Mucosa of descending colon (tissue), 3 donors: ENCODE measurements around the gene VEPH1. TPM values are rescaled to one million over a fixed set of nuclear protein-coding genes. Genes with fewer than 3 reads are reported as not detected.

Experiments used
- ATAC-seq: fragments of 200-7000 bp; cut with Tn5 transposase; one replicate; pipeline ENCODE4 v1.9.1; 2020; ENCODE audit warnings: mild to moderate bottlenecking, moderate library complexity
- DNase-seq, 3 donors: peaks; one replicate each; pipeline ENCODE4 v3.0.0-alpha.2; 2020
- H3K36me3 ChIP-seq: fragments of 200-600 bp; one replicate; pipeline ENCODE4 v1.8.0; 2021; ENCODE audit warnings: low read depth, mild to moderate bottlenecking
- H3K4me1 ChIP-seq: fragments of 200-600 bp; one replicate; pipeline ENCODE4 v1.8.0; 2021; ENCODE audit warnings: low read depth, mild to moderate bottlenecking
- H3K4me3 ChIP-seq: fragments of 200-600 bp; one replicate; pipeline ENCODE4 v1.8.0; 2021; ENCODE audit warnings: mild to moderate bottlenecking
- H3K9me3 ChIP-seq: fragments of 200-600 bp; one replicate; pipeline ENCODE4 v1.8.0; 2021; ENCODE audit warnings: mild to moderate bottlenecking
- CTCF ChIP-seq: fragments of 200-600 bp; IDR thresholded peaks from one replicate; pipeline ENCODE4 v1.8.0; 2022; ENCODE audit warnings: antibody characterized with exemption, mild to moderate bottlenecking
- intact Hi-C, 2 donors: fragments of 100-400 bp; cut with DNase I in 1 of 2; cut with micrococcal nuclease in 1 of 2; formaldehyde crosslinking; loops; one replicate each; pipeline versions ENCODE4 v1.11.0 to v1.11.1; 2022; cut with DNase I, micrococcal nuclease
- total RNA-seq, 3 donors: library from RNA; stranded (reverse); fragmentation: NEBNext Ultra II Directional in 2 of 3; extraction: Animal tissue kit (Norgen Biotek cat#: 25700) in 2 of 3; gene quantifications; one replicate each; pipeline versions ENCODE4 v1.2.1 to v1.2.4, GENCODE V29; 2021 to 2023
- donor health status: DM: no; HTN: no; CAD: no; lungs with moderate emphysema.
- donor health status: DM: no; HTN: no; CAD: no.
- donor health status: DM: no; HTN: yes; CAD: no.

VEPH1 gene
- total RNA-seq, 3 donors from 2014 or later, result 1.5 to 6.3 (median 4.8) TPM

- Histone ChIP-seq H3K9me3 (no peaks in the 10 kb centered on the region), H3K4me1 (no peaks in the 10 kb centered on the region), H3K4me3 (no peak overlapping the region), H3K36me3 (no peaks in the 10 kb centered on the region)
- intact Hi-C loops, result no loop called here
- DNase-seq, result no peak
- no peak for TF ChIP-seq CTCF
- no peak for ATAC-seq
These were observed 108.8 kb downstream of the VEPH1 start for GRCh38 chr3:157394411-157394810.

GRCh38 chr3:157393113-157393512 is 110.1 kb downstream of the VEPH1 start:
- DNase-seq (no peak), ATAC-seq (no peak)
- Histone ChIP-seq H3K36me3 (no peaks in the 10 kb centered on the region), H3K4me3 (no peak overlapping the region), H3K4me1 (no peaks in the 10 kb centered on the region), H3K9me3 (no peaks in the 10 kb centered on the region)
- TF ChIP-seq CTCF, result no peak
- intact Hi-C loops, result no loop called here

GRCh38 chr3:157392104-157392503 is 111.1 kb downstream of the VEPH1 start:
- DNase-seq (no peak), ATAC-seq (no peak)
- H3K9me3 ChIP-seq, result no peaks in the 10 kb centered on the region
- intact Hi-C loops, result no loop called here
- H3K4me3 ChIP-seq, result no peak overlapping the region
- H3K4me1 ChIP-seq, result no peaks in the 10 kb centered on the region
- no peak for TF ChIP-seq CTCF
- no peaks in the 10 kb centered on the region for H3K36me3 ChIP-seq

GRCh38 chr3:157390713-157391515 is 112.3 kb downstream of the VEPH1 start:
- H3K36me3 ChIP-seq, result no peaks in the 10 kb centered on the region
- no peak for TF ChIP-seq CTCF
- intact Hi-C loops, result no loop called here
- peak in 1 of 3 donors; percentile 36 for DNase-seq
- no peak for ATAC-seq
- H3K4me3 ChIP-seq, result no peak overlapping the region
- no peaks in the 10 kb centered on the region for H3K9me3 ChIP-seq
- no peaks in the 10 kb centered on the region for H3K4me1 ChIP-seq

- ATAC-seq (no peak), DNase-seq (no peak)
- intact Hi-C loops, result no loop called here
- no peak for TF ChIP-seq CTCF
- Histone ChIP-seq H3K9me3 (no peaks in the 10 kb centered on the region), H3K4me1 (no peaks in the 10 kb centered on the region), H3K36me3 (no peaks in the 10 kb centered on the region), H3K4me3 (no peak overlapping the region)
These were observed 114.2 kb downstream of the VEPH1 start for GRCh38 chr3:157388976-157389375.
